Breast epithelium (tissue), 4 donors: ENCODE results near the gene SEC14L1. TPM values are rescaled to one million over a fixed set of nuclear protein-coding genes. Genes with fewer than 3 reads are reported as not detected.
"Not testable (repeated sequence)": the region's sequence is repeated elsewhere in the genome, so short reads cannot be mapped to it uniquely, and the experiment has no call there.

ENCODE experiments used
- DNase-seq, 2 donors: peaks; one replicate each; pipeline ENCODE4 v3.0.0-alpha.2; 2019; ENCODE audit warnings: low spot score in 2 of 2
- H3K27ac ChIP-seq, 2 donors: fragments of 200-600 bp; sonication (generic) in 1 of 2; one replicate each; pipeline ENCODE4 v1.5.1; 2016 to 2019; ENCODE audit warnings: mild to moderate bottlenecking in 1 of 2
- H3K27me3 ChIP-seq, 2 donors: fragments of 200-600 bp; sonication (generic) in 1 of 2; one replicate each; pipeline versions ENCODE4 v1.5.1 to v1.6.0; 2017 to 2019; ENCODE audit warnings: control low read depth in 1 of 2, mild to moderate bottlenecking in 1 of 2
- H3K36me3 ChIP-seq: fragments of 200-600 bp; one replicate; pipeline ENCODE4 v1.5.1; 2019
- H3K4me1 ChIP-seq, 2 donors: fragments of 200-600 bp; sonication (generic); one replicate each; pipeline ENCODE4 v1.5.1; 2016 to 2019; ENCODE audit warnings: control low read depth in 1 of 2
- H3K4me3 ChIP-seq, 3 donors: fragments of 200-600 bp; sonication (generic); 1 replicate in 2 of 3; 2 replicates in 1 of 3; pipeline ENCODE4 v1.5.1; 2016 to 2019; ENCODE audit warnings: mild to moderate bottlenecking in 3 of 3, moderate library complexity in 2 of 3
- H3K9me3 ChIP-seq, 2 donors: fragments of 200-600 bp; sonication (generic) in 1 of 2; one replicate each; pipeline ENCODE4 v1.5.1; 2016 to 2019; ENCODE audit warnings: control low read depth in 1 of 2
- POLR2A ChIP-seq: fragments of 450-650 bp; IDR thresholded peaks from one replicate; pipeline ENCODE4 v1.6.1; 2016; ENCODE audit warnings: antibody characterized with exemption, mild to moderate bottlenecking, moderate library complexity
- POLR2AphosphoS5 ChIP-seq, 3 donors: sonication (generic); formaldehyde crosslinking; IDR thresholded peaks; one replicate each; pipeline ENCODE4 v1.6.1; 2017; ENCODE audit warnings: antibody characterized with exemption in 3 of 3
- intact Hi-C: fragments of 100-400 bp; cut with DNase I; formaldehyde crosslinking; loops from one replicate; pipeline ENCODE4 v1.15.1; 2023; ENCODE audit warnings: low total_unique reads
- total RNA-seq, 3 donors: library from RNA; depleted of rRNA; stranded (reverse); fragments of >200 nt; gene quantifications; one replicate each; pipeline ENCODE4 v1.1.0, GENCODE V29; 2016
- TF ChIP-seq, protein P1 (sequence below), 3 donors: fragments of 450-650 bp; IDR thresholded peaks; one replicate each; pipeline ENCODE4 v1.5.1; 2016 to 2017; ENCODE audit warnings: antibody characterized with exemption in 3 of 3, mild to moderate bottlenecking in 3 of 3, moderate library complexity in 3 of 3

The SEC14L1 gene
- total RNA-seq, 3 donors from 2014 or later = 52.2 to 106 (median 59.6) TPM

DNA sequence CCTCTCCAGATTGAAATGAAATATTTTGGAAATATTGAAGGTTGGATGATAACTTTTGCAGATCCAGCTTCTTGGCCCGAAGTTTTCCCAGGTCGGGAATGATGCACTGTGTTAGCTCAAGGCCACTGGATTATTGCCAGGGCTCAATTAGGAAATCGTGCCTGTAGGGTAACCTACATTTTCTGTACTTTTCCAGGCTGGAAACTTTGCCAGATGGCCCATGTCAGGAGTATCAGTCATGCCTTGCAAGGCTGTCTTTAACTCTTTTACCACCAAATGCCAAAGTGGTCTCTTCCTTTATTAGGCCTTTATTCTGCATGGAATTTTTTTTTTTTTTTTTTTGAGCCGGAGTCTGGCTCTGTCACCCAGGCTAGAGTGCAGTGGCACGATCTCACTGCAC is 8.9 kb upstream of the SEC14L1 start:
- H3K27me3 ChIP-seq = no peaks in the 10 kb centered on the region
- peak overlapping the region; percentile 78 to 85 for H3K27ac ChIP-seq
- intact Hi-C loops = no loop called here
- H3K4me3 ChIP-seq = no peak overlapping the region
- TF ChIP-seq, protein P1, sequence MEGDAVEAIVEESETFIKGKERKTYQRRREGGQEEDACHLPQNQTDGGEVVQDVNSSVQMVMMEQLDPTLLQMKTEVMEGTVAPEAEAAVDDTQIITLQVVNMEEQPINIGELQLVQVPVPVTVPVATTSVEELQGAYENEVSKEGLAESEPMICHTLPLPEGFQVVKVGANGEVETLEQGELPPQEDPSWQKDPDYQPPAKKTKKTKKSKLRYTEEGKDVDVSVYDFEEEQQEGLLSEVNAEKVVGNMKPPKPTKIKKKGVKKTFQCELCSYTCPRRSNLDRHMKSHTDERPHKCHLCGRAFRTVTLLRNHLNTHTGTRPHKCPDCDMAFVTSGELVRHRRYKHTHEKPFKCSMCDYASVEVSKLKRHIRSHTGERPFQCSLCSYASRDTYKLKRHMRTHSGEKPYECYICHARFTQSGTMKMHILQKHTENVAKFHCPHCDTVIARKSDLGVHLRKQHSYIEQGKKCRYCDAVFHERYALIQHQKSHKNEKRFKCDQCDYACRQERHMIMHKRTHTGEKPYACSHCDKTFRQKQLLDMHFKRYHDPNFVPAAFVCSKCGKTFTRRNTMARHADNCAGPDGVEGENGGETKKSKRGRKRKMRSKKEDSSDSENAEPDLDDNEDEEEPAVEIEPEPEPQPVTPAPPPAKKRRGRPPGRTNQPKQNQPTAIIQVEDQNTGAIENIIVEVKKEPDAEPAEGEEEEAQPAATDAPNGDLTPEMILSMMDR (IDR thresholded peaks at IDR 0.05) = no peak
- no peak for TF ChIP-seq POLR2AphosphoS5 (IDR thresholded peaks at IDR 0.05)
- no peak for TF ChIP-seq POLR2A
- no peaks in the 10 kb centered on the region for H3K36me3 ChIP-seq
- DNase-seq = no peak
- peaks cover 8 to 13% of the 10 kb centered on the region in 2 donors for H3K4me1 ChIP-seq
- H3K9me3 ChIP-seq = no peaks in the 10 kb centered on the region

DNA sequence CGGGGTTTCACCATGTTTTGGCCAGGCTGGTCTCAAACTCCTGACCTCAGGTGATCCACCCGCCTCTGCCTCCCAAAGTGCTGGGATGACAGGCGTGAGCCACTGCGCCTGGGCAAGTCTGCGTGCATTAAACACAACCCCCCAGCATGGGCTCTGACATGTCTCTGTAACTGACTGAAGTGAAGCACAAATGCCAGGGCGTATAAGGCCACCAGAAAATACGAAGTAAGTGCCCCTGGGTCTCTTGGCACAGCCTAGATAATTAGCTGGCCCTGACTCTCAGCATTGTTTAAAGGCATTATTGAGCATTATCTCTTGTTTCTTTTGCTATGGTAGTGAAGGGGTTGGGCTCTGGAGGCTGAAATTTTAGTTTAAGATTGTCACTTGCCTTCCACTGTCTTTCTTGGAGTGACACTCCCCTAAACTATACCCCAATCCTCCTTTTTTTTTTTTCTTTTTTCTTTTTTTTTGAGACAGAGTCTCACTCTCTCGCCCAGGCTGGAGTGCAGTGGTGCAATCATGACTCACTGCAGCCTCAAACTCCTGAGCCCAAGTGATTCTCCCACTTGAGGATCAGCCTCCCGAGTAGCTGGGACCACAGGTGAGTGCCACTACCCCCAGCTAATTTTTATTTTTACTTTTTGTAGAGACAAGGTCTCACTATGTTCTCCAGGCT is 8.2 kb upstream of the SEC14L1 start:
- Histone ChIP-seq H3K4me1 (peaks cover 8 to 13% of the 10 kb centered on the region in 2 donors), H3K36me3 (no peaks in the 10 kb centered on the region), H3K27me3 (no peaks in the 10 kb centered on the region), H3K9me3 (no peaks in the 10 kb centered on the region), H3K4me3 (no peak overlapping the region), H3K27ac (peak overlapping the region; percentile 78 to 85)
- DNase-seq = no peak
- TF ChIP-seq, protein P1 (IDR thresholded peaks at IDR 0.05) = no peak
- TF ChIP-seq POLR2AphosphoS5 (IDR thresholded peaks at IDR 0.05) (no peak), POLR2A (no peak)
- intact Hi-C loops = no loop called here

DNA sequence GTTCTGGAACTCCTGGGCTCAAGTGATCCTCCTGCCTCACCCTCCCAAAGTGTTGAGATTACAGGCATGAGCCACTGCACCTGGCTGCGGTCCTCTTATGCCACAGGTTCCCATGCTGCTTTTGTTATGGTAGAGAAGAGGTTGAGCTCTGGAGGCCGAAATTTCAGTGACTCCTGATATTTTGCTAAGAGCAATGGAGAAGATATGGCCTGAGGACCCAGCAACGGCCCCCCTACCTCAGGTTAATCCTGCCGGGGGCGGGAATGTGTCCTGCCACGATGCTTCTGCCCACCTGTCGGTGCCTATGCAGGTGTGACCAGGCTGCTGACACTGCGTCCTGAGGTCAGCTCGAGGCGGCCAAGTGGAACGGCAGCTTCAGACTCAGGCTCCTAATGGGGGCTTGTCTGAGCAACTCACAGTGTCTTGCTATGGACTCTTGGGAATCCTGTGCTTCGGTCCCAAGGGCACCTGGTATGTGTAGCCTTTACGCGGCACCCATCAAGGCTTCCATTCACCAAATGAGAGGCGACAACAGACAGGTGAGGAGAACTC is 7.6 kb upstream of the SEC14L1 start:
- Histone ChIP-seq H3K27ac (peak overlapping the region; percentile 78 to 85), H3K4me3 (no peak overlapping the region), H3K36me3 (no peaks in the 10 kb centered on the region), H3K4me1 (peaks cover 8 to 13% of the 10 kb centered on the region in 2 donors), H3K9me3 (no peaks in the 10 kb centered on the region), H3K27me3 (no peaks in the 10 kb centered on the region)
- intact Hi-C loops = no loop called here
- no peak for DNase-seq
- TF ChIP-seq, protein P1 (IDR thresholded peaks at IDR 0.05) = no peak
- TF ChIP-seq POLR2A (no peak), POLR2AphosphoS5 (IDR thresholded peaks at IDR 0.05) (no peak)

DNA sequence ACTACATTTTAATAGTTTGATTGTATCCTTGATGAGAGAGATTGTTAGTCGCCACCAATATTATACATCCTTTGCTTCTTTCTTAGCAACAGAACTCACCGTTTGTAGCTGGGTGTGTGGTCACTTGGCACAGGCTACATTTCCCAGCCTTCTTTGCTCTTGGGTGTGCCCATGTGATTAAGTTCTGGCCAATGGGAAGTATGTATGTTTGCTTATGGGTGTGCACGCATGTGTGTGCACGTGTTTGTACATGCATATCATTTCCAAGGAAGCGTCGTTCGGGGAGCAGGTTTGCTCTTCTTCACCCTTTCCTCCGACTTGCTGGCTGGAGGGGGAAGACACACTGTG is 4.4 kb upstream of the SEC14L1 start:
- Histone ChIP-seq H3K27me3 (no peaks in the 10 kb centered on the region), H3K4me3 (no peak overlapping the region), H3K4me1 (peaks cover 0 to 4% of the 10 kb centered on the region in 2 donors), H3K9me3 (no peaks in the 10 kb centered on the region), H3K36me3 (no peaks in the 10 kb centered on the region), H3K27ac (no peak overlapping the region)
- DNase-seq = no peak
- TF ChIP-seq POLR2AphosphoS5 (IDR thresholded peaks at IDR 0.05) (no peak), POLR2A (no peak)
- TF ChIP-seq, protein P1 (IDR thresholded peaks at IDR 0.05) = no peak
- intact Hi-C loops = no loop called here

DNA sequence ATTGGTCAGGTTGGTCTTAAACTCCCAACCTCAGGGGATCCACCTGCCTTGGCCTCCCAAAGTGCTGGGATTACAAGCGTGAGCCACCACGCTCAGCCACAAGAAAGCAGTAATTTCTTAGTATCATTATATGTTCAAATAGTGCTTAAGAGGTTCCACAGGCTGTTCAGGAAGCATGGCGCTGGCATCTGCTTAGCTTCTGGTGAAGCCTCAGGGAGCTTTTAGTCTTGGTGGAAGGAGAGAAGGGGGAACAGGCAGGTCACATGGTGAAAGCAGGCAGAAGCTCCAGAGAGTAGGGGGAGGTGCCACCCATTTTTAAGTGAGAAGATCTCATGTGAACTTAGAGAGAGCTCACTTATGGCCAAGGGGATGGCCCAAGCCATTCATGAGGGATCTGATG is 3.7 kb upstream of the SEC14L1 start:
- TF ChIP-seq, protein P1 (IDR thresholded peaks at IDR 0.05) = no peak
- H3K27ac ChIP-seq = no peak overlapping the region
- DNase-seq = no peak
- H3K27me3 ChIP-seq = no peaks in the 10 kb centered on the region
- no peaks in the 10 kb centered on the region for H3K9me3 ChIP-seq
- peaks cover 0 to 4% of the 10 kb centered on the region in 2 donors for H3K4me1 ChIP-seq
- H3K4me3 ChIP-seq = no peak overlapping the region
- H3K36me3 ChIP-seq = no peaks in the 10 kb centered on the region
- intact Hi-C loops = no loop called here

DNA sequence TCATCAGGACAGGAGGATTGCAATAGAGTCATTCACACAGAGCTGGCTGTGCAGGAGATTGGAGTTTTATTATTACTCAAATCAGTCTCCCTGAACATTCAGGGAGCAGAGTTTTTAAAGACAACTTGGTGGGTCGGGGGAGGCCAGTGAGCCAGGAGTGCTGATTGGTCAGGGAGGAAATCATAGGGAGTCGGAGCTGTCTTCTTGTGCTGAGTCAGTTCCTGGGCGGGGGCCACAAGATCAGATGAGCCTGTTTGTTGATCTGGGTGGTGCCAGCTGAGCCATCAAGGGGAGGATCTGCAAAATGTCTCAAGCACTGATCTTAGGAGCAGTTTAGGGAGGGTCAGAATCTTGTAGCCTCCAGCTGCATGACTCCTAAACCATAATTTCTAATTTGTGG is 2.9 kb upstream of the SEC14L1 start:
- H3K4me3 ChIP-seq, H3K4me1 ChIP-seq, H3K9me3 ChIP-seq, H3K27ac ChIP-seq, H3K36me3 ChIP-seq, H3K27me3 ChIP-seq, intact Hi-C loops, DNase-seq: not testable (repeated sequence)
